H1 (cell line): ENCODE measurements around the gene TMEM244. TPM values are rescaled to one million over a fixed set of nuclear protein-coding genes. Genes with fewer than 3 reads are reported as not detected.

Source experiments
- CTCF ChIA-PET: fragments of 300-600 bp; sonication (Branson Sonifier 250); formaldehyde crosslinking; loops from one replicate; lab custom pipeline; 2021; ENCODE audit not compliant: partially characterized antibody; lab: Charles Lee
- POLR2A ChIA-PET: fragments of 300-600 bp; sonication (Branson Sonifier 250); formaldehyde crosslinking; loops from one replicate; lab custom pipeline; 2021; ENCODE audit warnings: inconsistent platforms; ENCODE audit not compliant: partially characterized antibody; lab: Charles Lee
- DNase-seq, 2 experiments: peaks; one replicate each; pipeline versions ENCODE4 v3.0.0 to v3.0.0-alpha.2; 2010 to 2022; ENCODE audit warnings: low spot score in 2 of 2, low read depth in 1 of 2, mixed read lengths in 1 of 2
- FAIRE-seq: peaks from 2 replicates; lab custom pipeline; 2011; peaks lifted over from hg19 to GRCh38; lab: Jason Lieb, UNC
- H2AFZ ChIP-seq: 2 replicates; pipeline ENCODE4 v1.8.1; 2012; ENCODE audit warnings: low read length, inconsistent platforms
- H2AK5ac ChIP-seq: 2 replicates; pipeline ENCODE4 v1.6.1; 2013; ENCODE audit warnings: low read depth, low read length
- H2BK120ac ChIP-seq: replicated peaks from 2 replicates; pipeline ENCODE3; 2013; ENCODE audit warnings: low read depth, low read length, inconsistent platforms
- H2BK12ac ChIP-seq: 2 replicates; pipeline ENCODE4 v1.6.1; 2013; ENCODE audit warnings: low read depth, low read length
- H2BK15ac ChIP-seq: 2 replicates; pipeline ENCODE4 v1.6.1; 2013; ENCODE audit warnings: low read length
- H2BK20ac ChIP-seq: 2 replicates; pipeline ENCODE4 v1.6.1; 2013; ENCODE audit warnings: low read length
- H2BK5ac ChIP-seq: 2 replicates; pipeline ENCODE4 v1.6.1; 2013; ENCODE audit warnings: low read depth, low read length
- H3K14ac ChIP-seq: 2 replicates; pipeline ENCODE4 v1.6.1; 2013; ENCODE audit warnings: inconsistent platforms; ENCODE audit not compliant: insufficient read length
- H3K18ac ChIP-seq: 2 replicates; pipeline ENCODE4 v1.6.1; 2013; ENCODE audit warnings: low read length; ENCODE audit errors: extremely low read depth
- H3K23ac ChIP-seq: 2 replicates; pipeline ENCODE4 v1.6.1; 2013; ENCODE audit warnings: inconsistent platforms; ENCODE audit not compliant: insufficient read length
- H3K23me2 ChIP-seq: 2 replicates; pipeline ENCODE4 v1.6.1; 2013; ENCODE audit warnings: low read depth, low read length
- H3K27ac ChIP-seq: 2 replicates; pipeline ENCODE4 v1.6.1; 2011; ENCODE audit warnings: low read depth, low read length, inconsistent platforms
- H3K27me3 ChIP-seq, 4 experiments: replicated peaks in 1 of 4; 1 replicate in 1 of 4; 2 replicates in 3 of 4; pipeline versions ENCODE4 v1.6.1 to v1.8.1; 2011 to 2013; ENCODE audit warnings: low read length in 3 of 4, mild to moderate bottlenecking in 3 of 4, inconsistent platforms in 2 of 4, mixed read lengths in 2 of 4, moderate library complexity in 1 of 4; ENCODE audit not compliant: control insufficient read depth in 3 of 4, insufficient read depth in 3 of 4; ENCODE audit errors: extremely low read depth in 1 of 4
- H3K36me3 ChIP-seq, 4 experiments: 2 replicates each; pipeline versions ENCODE4 v1.6.1 to v1.8.1; 2011 to 2013; ENCODE audit warnings: mild to moderate bottlenecking in 4 of 4, low read length in 3 of 4, moderate library complexity in 2 of 4, control low read depth in 1 of 4, inconsistent platforms in 1 of 4; ENCODE audit not compliant: insufficient read depth in 4 of 4, control insufficient read depth in 2 of 4
- H3K4ac ChIP-seq: replicated peaks from 2 replicates; pipeline ENCODE3; 2013; ENCODE audit warnings: low read length, low read depth, mixed read lengths, inconsistent platforms; ENCODE audit not compliant: insufficient read length
- H3K4me1 ChIP-seq, 4 experiments: replicated peaks in 1 of 4; 1 replicate in 1 of 4; 2 replicates in 3 of 4; pipeline versions ENCODE4 v1.6.1 to v1.8.1; 2011 to 2013; ENCODE audit warnings: low read length in 3 of 4, inconsistent platforms in 2 of 4, mixed read lengths in 1 of 4; ENCODE audit not compliant: insufficient read depth in 4 of 4, control insufficient read depth in 3 of 4
- H3K4me2 ChIP-seq, 2 experiments: 2 replicates each; pipeline versions ENCODE4 v1.6.1 to v1.8.1; 2011 to 2013; ENCODE audit warnings: low read depth in 2 of 2, low read length in 2 of 2, control low read depth in 1 of 2, inconsistent platforms in 1 of 2, mild to moderate bottlenecking in 1 of 2; ENCODE audit not compliant: insufficient read depth in 1 of 2
- H3K4me3 ChIP-seq, 4 experiments: fragments of 200-600, 300-600 bp in 1 of 4; sonication (generic), shearing (Covaris generic), sonication (Bioruptor Twin) in 1 of 4; 2 replicates each; pipeline versions ENCODE4 v1.5.1 to v1.8.1; 2011 to 2016; ENCODE audit warnings: low read length in 4 of 4, low read depth in 3 of 4, control low read depth in 2 of 4, inconsistent platforms in 2 of 4, mild to moderate bottlenecking in 2 of 4, mixed read lengths in 1 of 4, moderate library complexity in 1 of 4; ENCODE audit not compliant: insufficient read depth in 2 of 4; ENCODE audit errors: extremely low read depth in 1 of 4
- H3K56ac ChIP-seq: replicated peaks from 2 replicates; pipeline ENCODE3; 2013; ENCODE audit warnings: low read depth, mild to moderate bottlenecking, mixed read lengths, low read length, inconsistent platforms; ENCODE audit not compliant: insufficient read length
- H3K79me1 ChIP-seq: 2 replicates; pipeline ENCODE4 v1.6.1; 2013; ENCODE audit warnings: low read depth, low read length, control low read depth
- H3K79me2 ChIP-seq, 2 experiments: 2 replicates each; pipeline versions ENCODE4 v1.6.1 to v1.8.1; 2012 to 2013; ENCODE audit warnings: low read length in 2 of 2, mild to moderate bottlenecking in 2 of 2, inconsistent platforms in 1 of 2; ENCODE audit not compliant: insufficient read depth in 2 of 2, control insufficient read depth in 1 of 2
- H3K9ac ChIP-seq, 4 experiments: replicated peaks in 1 of 4; 1 replicate in 1 of 4; 2 replicates in 3 of 4; pipeline versions ENCODE4 v1.6.1 to v1.8.1; 2011 to 2013; ENCODE audit warnings: low read depth in 3 of 4, low read length in 3 of 4, control low read depth in 2 of 4, mild to moderate bottlenecking in 2 of 4, moderate library complexity in 2 of 4, inconsistent platforms in 1 of 4; ENCODE audit errors: extremely low read depth in 1 of 4
- H3K9me3 ChIP-seq, 2 experiments: 2 replicates each; pipeline versions ENCODE4 v1.6.1 to v1.8.1; 2012 to 2013; ENCODE audit warnings: mild to moderate bottlenecking in 2 of 2, moderate library complexity in 2 of 2, control low read depth in 1 of 2, inconsistent platforms in 1 of 2, low read depth in 1 of 2, low read length in 1 of 2, mixed read lengths in 1 of 2; ENCODE audit not compliant: insufficient read depth in 2 of 2
- H4K20me1 ChIP-seq, 2 experiments: replicated peaks in 1 of 2; 2 replicates each; pipeline versions ENCODE3 to v1.8.1; 2011 to 2013; ENCODE audit warnings: inconsistent platforms in 2 of 2, low read length in 2 of 2, mild to moderate bottlenecking in 1 of 2; ENCODE audit not compliant: insufficient read depth in 2 of 2, control insufficient read depth in 1 of 2
- H4K5ac ChIP-seq: 2 replicates; pipeline ENCODE4 v1.6.1; 2013; ENCODE audit warnings: low read length, low read depth, mixed read lengths, inconsistent platforms; ENCODE audit not compliant: insufficient read length
- H4K8ac ChIP-seq: 2 replicates; pipeline ENCODE4 v1.8.0; 2013; ENCODE audit warnings: mild to moderate bottlenecking, moderate library complexity, low read length, inconsistent platforms; ENCODE audit not compliant: insufficient read depth; ENCODE audit errors: extremely low read depth
- H4K91ac ChIP-seq: replicated peaks from 2 replicates; pipeline ENCODE3; 2013; ENCODE audit warnings: low read length, mixed read lengths, inconsistent platforms; ENCODE audit not compliant: insufficient read length
- ASH2L ChIP-seq: fragments of 200-600, 300-600 bp; sonication (generic); IDR thresholded peaks from one replicate; pipeline ENCODE4 v1.7.1; 2017; ENCODE audit warnings: low read length
- ATF2 ChIP-seq: IDR thresholded peaks from 2 replicates; pipeline ENCODE4 v1.6.1; 2012; ENCODE audit warnings: low read length, inconsistent platforms
- JUN ChIP-seq: IDR thresholded peaks from 2 replicates; pipeline ENCODE4 v1.6.1; 2011; ENCODE audit warnings: low read depth, mild to moderate bottlenecking, improper control_type of control experiment, low read length
- JUND ChIP-seq: IDR thresholded peaks from 2 replicates; pipeline ENCODE4 v1.6.1; 2011; ENCODE audit warnings: mild to moderate bottlenecking, improper control_type of control experiment, low read length
- KDM1A ChIP-seq: fragments of 200-600, 300-600 bp; sonication (generic); IDR thresholded peaks from 2 replicates; pipeline ENCODE4 v1.7.1; 2016; ENCODE audit warnings: mild to moderate bottlenecking, low read length, borderline replicate concordance
- POLR2AphosphoS5 ChIP-seq: IDR thresholded peaks from 2 replicates; pipeline ENCODE4 v1.6.1; 2011; ENCODE audit warnings: low read depth, low read length
- RXRA ChIP-seq: IDR thresholded peaks from 2 replicates; pipeline ENCODE4 v1.6.1; 2011; ENCODE audit warnings: low read depth, mild to moderate bottlenecking, low read length, moderate library complexity; ENCODE audit not compliant: insufficient read depth
- WGBS, 2 experiments: shearing (Covaris generic) in 1 of 2; methylation state at CpG; one replicate each; pipeline versions ENCODE4 v1.1.6 to v1.1.7; 2013 to 2015; ENCODE audit warnings: low lambda C conversion rate in 2 of 2, mixed read lengths in 2 of 2, inconsistent platforms in 1 of 2, low coverage in 1 of 2, missing lambda C conversion rate in 1 of 2; ENCODE audit not compliant: insufficient replicate concordance in 2 of 2, insufficient coverage in 1 of 2, insufficient read length in 1 of 2; ENCODE audit errors: extremely low coverage in 1 of 2, missing lambda C conversion rate in 1 of 2; 5-methylcytosine and 5-hydroxymethylcytosine counted together
- polyA plus RNA-seq, 7 experiments: library from polyadenylated mRNA; depleted of rRNA in 3 of 7; stranded (reverse) in 5 of 7; unstranded in 2 of 7; fragments of >200 nt in 5 of 7; fragments of 200-250 nt in 2 of 7; gene quantifications; 1 replicate in 5 of 7; 2 replicates in 1 of 7; 4 replicates in 1 of 7; pipeline versions ENCODE4 v1.2.1 to v1.2.3, GENCODE V29; 2011 to 2013; ENCODE audit warnings: missing spikeins in 2 of 7, mixed read lengths in 2 of 7
- total RNA-seq: library from RNA; stranded (reverse); fragmentation: NEBNext Ultra II Directional; extraction: Animal tissue kit (Norgen Biotek cat#: 25700); gene quantifications from 2 replicates; pipeline ENCODE4 v1.2.1, GENCODE V29; 2021

TMEM244 gene
- total and polyA plus RNA-seq, 2 of the 8 experiments (the other 6 are each of a cell fraction or from before 2014, with no cell fraction given) = not detected

GRCh38 chr6:129859524-129859923, 1.6 kb downstream of the TMEM244 start:
- Histone ChIP-seq H3K56ac (no peak overlapping the region), H3K27ac (no peak overlapping the region), H3K79me2 (no peaks in the 10 kb centered on the region), H3K4me2 (no peak overlapping the region), H3K4me1 (no peaks in the 10 kb centered on the region), H3K27me3 (no peaks in the 10 kb centered on the region), H3K9me3 (no peaks in the 10 kb centered on the region), H4K91ac (no peak overlapping the region), H3K4me3 (no peak overlapping the region), H2BK15ac (no peak overlapping the region), H3K23ac (no peak overlapping the region), H3K14ac (no peak overlapping the region), H3K4ac (no peak overlapping the region), H2BK12ac (no peak overlapping the region), H2BK5ac (no peak overlapping the region), H3K18ac (no peak overlapping the region), H3K23me2 (no peaks in the 10 kb centered on the region), H2BK120ac (no peak overlapping the region), H2BK20ac (no peak overlapping the region), H4K8ac (no peak overlapping the region), H4K5ac (no peak overlapping the region), H4K20me1 (no peaks in the 10 kb centered on the region), H3K9ac (no peak overlapping the region), H2AK5ac (no peak overlapping the region), H3K79me1 (no peaks in the 10 kb centered on the region), H2AFZ (no peak overlapping the region), H3K36me3 (no peaks in the 10 kb centered on the region)
- no peak for FAIRE-seq
- WGBS, 2 experiments = 73% methylated on average over 2 of the region's 2 CpGs; no CpG with 5 or more reads in 1 of the 2 experiments
- ChIA-PET CTCF (interaction anchor here (0.6 to 1.3 kb wide), 4 partner anchors 10 to 423 kb away, joined by 3 to 4 read pairs (median 3); no protein-coding TSS in a partner anchor), POLR2A (no interaction called here)
- DNase-seq = no peak
- TF ChIP-seq JUN = no peak
- TF ChIP-seq POLR2AphosphoS5 = no peak
- TF ChIP-seq ASH2L = no peak
- TF ChIP-seq ATF2 = no peak
- TF ChIP-seq JUND = no peak
- no peak for TF ChIP-seq KDM1A
- TF ChIP-seq RXRA = no peak
